ENCODE measurements around the gene WIPI1. TPM values are rescaled to one million over a fixed set of nuclear protein-coding genes. Genes with fewer than 3 reads are reported as not detected.
A peak's percentile ranks its signal among the peaks of the same experiment; 100 is the strongest.
"Not testable (repeated sequence)": the region's sequence is repeated elsewhere in the genome, so short reads cannot be mapped to it uniquely, and the experiment has no call there.

Gene WIPI1
- total RNA-seq, 1 donor from 2014 or later = 38.1 TPM

GRCh38 chr17:68497885-68498319, 40.6 kb upstream of the WIPI1 start:
- H3K27ac ChIP-seq = peak overlapping the region; percentile 77
- H3K4me3 ChIP-seq = no peak overlapping the region
- DNase-seq = no peak

GRCh38 chr17:68495081-68495480, 37.8 kb upstream of the WIPI1 start:
- H3K27me3 ChIP-seq = no peaks in the 10 kb centered on the region
- ATAC-seq (no peak), DNase-seq (no peak)
- H3K4me1 ChIP-seq = peaks cover 42% of the 10 kb centered on the region
- no peak overlapping the region for H3K4me3 ChIP-seq
- no peak for TF ChIP-seq CTCF (IDR thresholded peaks at IDR 0.05)
- H3K27ac ChIP-seq = no peak overlapping the region
- no peaks in the 10 kb centered on the region for H3K36me3 ChIP-seq
- intact Hi-C loops (cut with DNase I) = no loop called here
- H3K9me3 ChIP-seq = no peaks in the 10 kb centered on the region

More at GRCh38 chr17:68497885-68498319, 40.6 kb upstream of the WIPI1 start:
- no peaks in the 10 kb centered on the region for H3K27me3 ChIP-seq
- H3K36me3 ChIP-seq = no peaks in the 10 kb centered on the region
- ATAC-seq = peak; percentile 73
- intact Hi-C loops (cut with DNase I) = no loop called here
- H3K4me1 ChIP-seq = peaks cover 29% of the 10 kb centered on the region
- no peak for TF ChIP-seq CTCF (IDR thresholded peaks at IDR 0.05)
- no peaks in the 10 kb centered on the region for H3K9me3 ChIP-seq

DNA sequence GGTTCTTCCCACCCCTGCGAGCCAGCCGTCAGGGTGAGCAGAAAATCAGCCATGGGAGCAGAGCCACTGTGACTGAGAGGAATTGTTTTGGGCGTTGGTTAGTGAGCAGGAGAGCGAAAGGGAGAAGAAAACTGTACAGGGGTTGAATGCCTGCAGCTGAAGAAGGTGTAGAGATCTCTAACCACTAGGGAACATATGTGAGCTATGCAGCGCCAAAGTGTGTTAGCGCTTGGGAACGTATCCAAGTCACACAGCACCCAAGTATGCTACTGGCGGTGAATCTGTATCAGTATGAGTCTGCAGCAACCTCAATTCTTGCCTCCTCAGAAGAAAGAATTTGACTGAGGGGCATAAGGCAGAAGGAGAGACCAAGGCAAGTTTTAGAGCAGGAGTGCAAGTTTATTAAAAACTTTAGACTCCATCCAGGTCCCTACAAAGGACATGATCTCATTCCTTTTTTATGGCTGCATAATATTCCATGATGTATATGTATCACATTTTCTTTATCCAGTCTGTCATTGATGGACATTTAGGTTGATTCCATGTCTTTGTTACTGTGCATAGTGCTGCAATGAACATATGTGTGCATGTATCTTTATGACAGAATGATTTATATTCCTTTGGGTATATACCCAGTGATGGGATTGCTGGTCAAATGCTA, 35.2 kb upstream of the WIPI1 start:
- Histone ChIP-seq H3K4me1 (peaks cover 25% of the 10 kb centered on the region), H3K4me3 (peak overlapping the region; percentile 6), H3K27ac (peak overlapping the region; percentile 69)
- intact Hi-C loops (cut with DNase I); H3K36me3 ChIP-seq; DNase-seq; H3K27me3 ChIP-seq; H3K9me3 ChIP-seq: not testable (repeated sequence)
- peak; percentile 61 for ATAC-seq

- Histone ChIP-seq H3K9me3 (no peaks in the 10 kb centered on the region), H3K4me3 (peak overlapping the region; percentile 6), H3K36me3 (no peaks in the 10 kb centered on the region), H3K27me3 (no peaks in the 10 kb centered on the region), H3K4me1 (peaks cover 23% of the 10 kb centered on the region), H3K27ac (peak overlapping the region; percentile 69)
- intact Hi-C loops (cut with DNase I) = no loop called here
- TF ChIP-seq CTCF (IDR thresholded peaks at IDR 0.05) = no peak
- ATAC-seq (peak; percentile 93), DNase-seq (peak; percentile 63)
Measured at GRCh38 chr17:68491381-68492231, 34.3 kb upstream of the WIPI1 start.

- Histone ChIP-seq H3K36me3 (no peaks in the 10 kb centered on the region), H3K4me3 (no peak overlapping the region), H3K27me3 (no peaks in the 10 kb centered on the region), H3K9me3 (no peaks in the 10 kb centered on the region), H3K27ac (no peak overlapping the region), H3K4me1 (peaks cover 27% of the 10 kb centered on the region)
- ATAC-seq = no peak
- no peak for DNase-seq
- intact Hi-C loops (cut with DNase I) = no loop called here
- no peak for TF ChIP-seq CTCF (IDR thresholded peaks at IDR 0.05)
Measured at GRCh38 chr17:68489919-68490318, 32.6 kb upstream of the WIPI1 start.

DNA sequence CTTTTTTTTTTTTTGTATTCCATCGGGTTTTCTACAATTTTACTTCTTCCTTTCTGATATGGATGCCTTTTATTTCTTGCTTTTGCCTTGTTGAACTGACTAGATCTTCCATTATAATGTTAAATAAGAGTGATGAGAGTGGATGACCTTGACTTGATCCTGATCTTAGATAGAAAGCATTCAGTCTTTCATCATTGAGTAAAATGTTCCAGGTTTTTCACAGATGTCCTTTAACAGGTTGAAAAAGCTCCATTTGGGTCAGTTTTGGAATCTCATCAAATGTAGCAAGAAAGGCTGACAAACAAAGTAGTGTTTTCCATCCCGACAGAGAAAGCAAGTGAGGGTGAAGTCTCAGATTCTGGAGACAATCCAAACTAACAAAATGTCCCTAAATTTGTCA, 27.2 kb upstream of the WIPI1 start:
- peaks cover 5% of the 10 kb centered on the region for H3K4me1 ChIP-seq
- TF ChIP-seq CTCF (IDR thresholded peaks at IDR 0.05) = no peak
- no peak overlapping the region for H3K4me3 ChIP-seq
- ATAC-seq (no peak), DNase-seq (no peak)
- H3K27ac ChIP-seq = no peak overlapping the region
- intact Hi-C loops (cut with DNase I) = no loop called here
- H3K36me3 ChIP-seq = no peaks in the 10 kb centered on the region
- no peaks in the 10 kb centered on the region for H3K9me3 ChIP-seq
- no peaks in the 10 kb centered on the region for H3K27me3 ChIP-seq

Measured in upper lobe of right lung (tissue), 1 donor.